GM23338 (cell line): ENCODE results near the gene ZBTB39. TPM values are rescaled to one million over a fixed set of nuclear protein-coding genes. Genes with fewer than 3 reads are reported as not detected.

Experiments
- ATAC-seq: fragments of 200-7000 bp; cut with Tn5 transposase; 3 replicates; pipeline ENCODE4 v1.9.1; 2020
- DNase-seq: peaks from one replicate; pipeline ENCODE4 v3.0.0-alpha.2; 2015; ENCODE audit warnings: low spot score
- H2AFZ ChIP-seq: fragments of 200-600 bp; sonication (generic); 2 replicates; pipeline ENCODE4 v1.8.0; 2016; ENCODE audit warnings: antibody characterized with exemption, mild to moderate bottlenecking, moderate library complexity
- H3F3A ChIP-seq: fragments of 200-600 bp; sonication (generic); replicated peaks from 2 replicates; pipeline ENCODE4 v1.8.0; 2017; ENCODE audit warnings: antibody characterized with exemption, mixed run types, low read depth
- H3K27ac ChIP-seq: fragments of 200-600 bp; sonication (generic); 2 replicates; pipeline ENCODE4 v1.6.1; 2016; ENCODE audit warnings: low read depth
- H3K27me3 ChIP-seq: fragments of 200-600 bp; sonication (generic); 2 replicates; pipeline ENCODE4 v1.8.0; 2016; ENCODE audit warnings: mild to moderate bottlenecking, mixed run types, moderate library complexity; ENCODE audit not compliant: insufficient read depth
- H3K36me3 ChIP-seq: fragments of 200-600 bp; sonication (generic); 2 replicates; pipeline ENCODE4 v1.8.0; 2016; ENCODE audit warnings: mild to moderate bottlenecking; ENCODE audit not compliant: insufficient read depth
- H3K4me1 ChIP-seq: fragments of 200-600 bp; sonication (generic); 2 replicates; pipeline ENCODE4 v1.8.0; 2016; ENCODE audit warnings: mild to moderate bottlenecking, moderate library complexity; ENCODE audit not compliant: insufficient read depth
- H3K4me2 ChIP-seq: fragments of 200-600 bp; sonication (generic); 2 replicates; pipeline ENCODE4 v1.7.1; 2017; ENCODE audit warnings: mixed run types
- H3K4me3 ChIP-seq: fragments of 200-600 bp; sonication (generic); 2 replicates; pipeline ENCODE4 v1.6.1; 2016; ENCODE audit warnings: mixed run types
- H3K79me2 ChIP-seq: fragments of 200-600 bp; sonication (generic); replicated peaks from 2 replicates; pipeline ENCODE4 v1.8.0; 2017; ENCODE audit warnings: mild to moderate bottlenecking; ENCODE audit not compliant: insufficient read depth
- H3K9me2 ChIP-seq: fragments of 200-600 bp; sonication (generic); 2 replicates; pipeline ENCODE4 v1.8.0; 2017; ENCODE audit not compliant: insufficient read depth
- H4K20me1 ChIP-seq: fragments of 200-600 bp; sonication (generic); replicated peaks from 2 replicates; pipeline ENCODE4 v1.8.0; 2017; ENCODE audit warnings: mild to moderate bottlenecking; ENCODE audit not compliant: insufficient read depth
- H3K27ac Mint-ChIP-seq: 2 replicates; pipeline ENCODE4 v1.8.0; 2020; ENCODE audit warnings: inconsistent platforms, mild to moderate bottlenecking, moderate library complexity, mixed read lengths
- H3K27me3 Mint-ChIP-seq: 3 replicates; pipeline ENCODE4 v1.8.0; 2022; ENCODE audit warnings: low read depth, mild to moderate bottlenecking, moderate library complexity, mixed read lengths, inconsistent platforms; ENCODE audit not compliant: insufficient read depth, poor library complexity
- H3K36me3 Mint-ChIP-seq: 3 replicates; pipeline ENCODE4 v1.8.0; 2021; ENCODE audit warnings: low read depth, mild to moderate bottlenecking, inconsistent platforms, moderate library complexity, mixed read lengths
- H3K4me1 Mint-ChIP-seq: 3 replicates; pipeline ENCODE4 v1.8.0; 2020; ENCODE audit warnings: mild to moderate bottlenecking, inconsistent platforms, mixed read lengths
- H3K4me3 Mint-ChIP-seq: 3 replicates; pipeline ENCODE4 v1.8.0; 2021; ENCODE audit warnings: moderate library complexity, mild to moderate bottlenecking, inconsistent platforms, mixed read lengths
- H3K9me3 Mint-ChIP-seq: 3 replicates; pipeline ENCODE4 v1.8.0; 2020; ENCODE audit warnings: moderate library complexity, mild to moderate bottlenecking, inconsistent platforms, mixed read lengths
- CREB1 ChIP-seq: fragments of 250-450 bp; sonication (Bioruptor Pico); IDR thresholded peaks from 2 replicates; pipeline ENCODE4 v1.5.0; 2020; ENCODE audit warnings: low read depth, mild to moderate bottlenecking, moderate library complexity
- EZH2 ChIP-seq: fragments of 200-600 bp; sonication (generic); IDR thresholded peaks from one replicate; pipeline ENCODE4 v1.8.0; 2017; ENCODE audit warnings: antibody characterized with exemption, mild to moderate bottlenecking, low read depth; ENCODE audit not compliant: unreplicated experiment
- EZH2phosphoT487 ChIP-seq: fragments of 200-600 bp; sonication (generic); IDR thresholded peaks from one replicate; pipeline ENCODE4 v1.8.1; 2018; ENCODE audit warnings: antibody characterized with exemption; ENCODE audit not compliant: unreplicated experiment
- JUNB ChIP-seq: IDR thresholded peaks from one replicate; pipeline ENCODE4 v1.6.1; 2016; ENCODE audit warnings: antibody characterized with exemption; ENCODE audit not compliant: unreplicated experiment
- NANOG ChIP-seq: IDR thresholded peaks from 2 replicates; pipeline ENCODE4 v1.6.1; 2016; ENCODE audit warnings: antibody characterized with exemption, borderline replicate concordance
- POLR2AphosphoS5 ChIP-seq: IDR thresholded peaks from 2 replicates; pipeline ENCODE4 v1.6.1; 2016; ENCODE audit warnings: antibody characterized with exemption, low read depth
- STAT1 ChIP-seq: IDR thresholded peaks from one replicate; pipeline ENCODE4 v1.6.1; 2016; ENCODE audit warnings: antibody characterized with exemption; ENCODE audit not compliant: unreplicated experiment
- ZNF331 ChIP-seq: fragments of 250-450 bp; sonication (Bioruptor Pico); IDR thresholded peaks from 2 replicates; pipeline ENCODE4 v1.5.0; 2020; ENCODE audit warnings: low read depth, mild to moderate bottlenecking, moderate library complexity
- polyA plus RNA-seq: library from polyadenylated mRNA; unstranded; fragments of >200 nt; fragmentation: Nextera tagmentation; extraction: Ambion mirVana; gene quantifications from 2 replicates; pipeline ENCODE4 v1.2.1, GENCODE V29; 2016
- total RNA-seq: library from RNA; depleted of rRNA; stranded (reverse); fragments of >200 nt; shearing (Covaris generic); gene quantifications from 2 replicates; pipeline ENCODE4 v1.2.3, GENCODE V29; 2014
- TF ChIP-seq, protein P1 (sequence below): IDR thresholded peaks from one replicate; pipeline ENCODE4 v1.6.1; 2018; ENCODE audit warnings: antibody characterized with exemption; ENCODE audit not compliant: unreplicated experiment
- TF ChIP-seq, protein P2 (sequence below): IDR thresholded peaks from 2 replicates; pipeline ENCODE4 v1.6.1; 2016; ENCODE audit warnings: antibody characterized with exemption
- TF ChIP-seq, protein P3 (sequence below): fragments of 250-450 bp; sonication (Bioruptor Pico); IDR thresholded peaks from 2 replicates; pipeline ENCODE4 v1.5.0; 2020; ENCODE audit warnings: mild to moderate bottlenecking, moderate library complexity

The ZBTB39 gene
- total and polyA plus RNA-seq, 2 experiments from 2014 or later, result 6.6 to 26.7 TPM

DNA sequence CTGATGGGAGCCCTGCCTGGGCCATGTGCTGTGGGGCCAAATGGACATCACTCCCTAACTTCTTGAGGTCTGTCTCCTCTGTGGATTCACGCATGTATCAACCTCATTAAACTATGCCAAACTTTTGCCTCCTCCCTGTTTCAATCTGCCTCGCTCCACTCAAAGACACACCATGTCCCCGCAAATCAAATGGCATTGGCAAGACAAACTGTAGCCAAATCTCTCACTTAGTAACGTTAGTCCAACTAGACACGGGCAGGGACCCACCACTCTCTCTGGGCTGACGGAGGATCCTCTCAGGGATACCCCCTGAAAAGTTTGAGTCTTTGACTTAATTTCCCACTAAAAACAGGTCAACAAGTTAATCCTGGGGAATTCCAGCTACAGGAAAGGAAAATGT is 8.0 kb downstream of the ZBTB39 start:
- H4K20me1 ChIP-seq, result peaks cover 15% of the 10 kb centered on the region

More for the DNA sequence above, 8.0 kb downstream of the ZBTB39 start:
- Mint-ChIP-seq H3K4me1 (peaks cover 5% of the 10 kb centered on the region), H3K4me3 (no peak overlapping the region), H3K9me3 (no peaks in the 10 kb centered on the region), H3K27me3 (peaks cover 8% of the 10 kb centered on the region), H3K36me3 (peaks cover 47% of the 10 kb centered on the region), H3K27ac (no peak overlapping the region)
- Histone ChIP-seq H3F3A (no peaks in the 10 kb centered on the region), H3K9me2 (no peaks in the 10 kb centered on the region), H2AFZ (no peak overlapping the region), H3K4me3 (no peak overlapping the region), H3K27me3 (no peaks in the 10 kb centered on the region), H3K27ac (no peak overlapping the region), H3K36me3 (peaks cover 13% of the 10 kb centered on the region), H3K4me2 (no peak overlapping the region), H3K4me1 (no peaks in the 10 kb centered on the region; the same call in 1 of the 2 replicates), H3K79me2 (peaks cover 33% of the 10 kb centered on the region)
- no peak for DNase-seq
- TF ChIP-seq ZNF331, result no peak
- TF ChIP-seq JUNB, result no peak
- TF ChIP-seq, protein P1, sequence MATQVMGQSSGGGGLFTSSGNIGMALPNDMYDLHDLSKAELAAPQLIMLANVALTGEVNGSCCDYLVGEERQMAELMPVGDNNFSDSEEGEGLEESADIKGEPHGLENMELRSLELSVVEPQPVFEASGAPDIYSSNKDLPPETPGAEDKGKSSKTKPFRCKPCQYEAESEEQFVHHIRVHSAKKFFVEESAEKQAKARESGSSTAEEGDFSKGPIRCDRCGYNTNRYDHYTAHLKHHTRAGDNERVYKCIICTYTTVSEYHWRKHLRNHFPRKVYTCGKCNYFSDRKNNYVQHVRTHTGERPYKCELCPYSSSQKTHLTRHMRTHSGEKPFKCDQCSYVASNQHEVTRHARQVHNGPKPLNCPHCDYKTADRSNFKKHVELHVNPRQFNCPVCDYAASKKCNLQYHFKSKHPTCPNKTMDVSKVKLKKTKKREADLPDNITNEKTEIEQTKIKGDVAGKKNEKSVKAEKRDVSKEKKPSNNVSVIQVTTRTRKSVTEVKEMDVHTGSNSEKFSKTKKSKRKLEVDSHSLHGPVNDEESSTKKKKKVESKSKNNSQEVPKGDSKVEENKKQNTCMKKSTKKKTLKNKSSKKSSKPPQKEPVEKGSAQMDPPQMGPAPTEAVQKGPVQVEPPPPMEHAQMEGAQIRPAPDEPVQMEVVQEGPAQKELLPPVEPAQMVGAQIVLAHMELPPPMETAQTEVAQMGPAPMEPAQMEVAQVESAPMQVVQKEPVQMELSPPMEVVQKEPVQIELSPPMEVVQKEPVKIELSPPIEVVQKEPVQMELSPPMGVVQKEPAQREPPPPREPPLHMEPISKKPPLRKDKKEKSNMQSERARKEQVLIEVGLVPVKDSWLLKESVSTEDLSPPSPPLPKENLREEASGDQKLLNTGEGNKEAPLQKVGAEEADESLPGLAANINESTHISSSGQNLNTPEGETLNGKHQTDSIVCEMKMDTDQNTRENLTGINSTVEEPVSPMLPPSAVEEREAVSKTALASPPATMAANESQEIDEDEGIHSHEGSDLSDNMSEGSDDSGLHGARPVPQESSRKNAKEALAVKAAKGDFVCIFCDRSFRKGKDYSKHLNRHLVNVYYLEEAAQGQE, result no peak
- TF ChIP-seq EZH2phosphoT487, result no peak
- TF ChIP-seq, protein P2, sequence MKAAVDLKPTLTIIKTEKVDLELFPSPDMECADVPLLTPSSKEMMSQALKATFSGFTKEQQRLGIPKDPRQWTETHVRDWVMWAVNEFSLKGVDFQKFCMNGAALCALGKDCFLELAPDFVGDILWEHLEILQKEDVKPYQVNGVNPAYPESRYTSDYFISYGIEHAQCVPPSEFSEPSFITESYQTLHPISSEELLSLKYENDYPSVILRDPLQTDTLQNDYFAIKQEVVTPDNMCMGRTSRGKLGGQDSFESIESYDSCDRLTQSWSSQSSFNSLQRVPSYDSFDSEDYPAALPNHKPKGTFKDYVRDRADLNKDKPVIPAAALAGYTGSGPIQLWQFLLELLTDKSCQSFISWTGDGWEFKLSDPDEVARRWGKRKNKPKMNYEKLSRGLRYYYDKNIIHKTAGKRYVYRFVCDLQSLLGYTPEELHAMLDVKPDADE, result no peak
- no peak for TF ChIP-seq NANOG
- no peak for TF ChIP-seq CREB1 (CRISPR knock-in tag)
- TF ChIP-seq, protein P3, sequence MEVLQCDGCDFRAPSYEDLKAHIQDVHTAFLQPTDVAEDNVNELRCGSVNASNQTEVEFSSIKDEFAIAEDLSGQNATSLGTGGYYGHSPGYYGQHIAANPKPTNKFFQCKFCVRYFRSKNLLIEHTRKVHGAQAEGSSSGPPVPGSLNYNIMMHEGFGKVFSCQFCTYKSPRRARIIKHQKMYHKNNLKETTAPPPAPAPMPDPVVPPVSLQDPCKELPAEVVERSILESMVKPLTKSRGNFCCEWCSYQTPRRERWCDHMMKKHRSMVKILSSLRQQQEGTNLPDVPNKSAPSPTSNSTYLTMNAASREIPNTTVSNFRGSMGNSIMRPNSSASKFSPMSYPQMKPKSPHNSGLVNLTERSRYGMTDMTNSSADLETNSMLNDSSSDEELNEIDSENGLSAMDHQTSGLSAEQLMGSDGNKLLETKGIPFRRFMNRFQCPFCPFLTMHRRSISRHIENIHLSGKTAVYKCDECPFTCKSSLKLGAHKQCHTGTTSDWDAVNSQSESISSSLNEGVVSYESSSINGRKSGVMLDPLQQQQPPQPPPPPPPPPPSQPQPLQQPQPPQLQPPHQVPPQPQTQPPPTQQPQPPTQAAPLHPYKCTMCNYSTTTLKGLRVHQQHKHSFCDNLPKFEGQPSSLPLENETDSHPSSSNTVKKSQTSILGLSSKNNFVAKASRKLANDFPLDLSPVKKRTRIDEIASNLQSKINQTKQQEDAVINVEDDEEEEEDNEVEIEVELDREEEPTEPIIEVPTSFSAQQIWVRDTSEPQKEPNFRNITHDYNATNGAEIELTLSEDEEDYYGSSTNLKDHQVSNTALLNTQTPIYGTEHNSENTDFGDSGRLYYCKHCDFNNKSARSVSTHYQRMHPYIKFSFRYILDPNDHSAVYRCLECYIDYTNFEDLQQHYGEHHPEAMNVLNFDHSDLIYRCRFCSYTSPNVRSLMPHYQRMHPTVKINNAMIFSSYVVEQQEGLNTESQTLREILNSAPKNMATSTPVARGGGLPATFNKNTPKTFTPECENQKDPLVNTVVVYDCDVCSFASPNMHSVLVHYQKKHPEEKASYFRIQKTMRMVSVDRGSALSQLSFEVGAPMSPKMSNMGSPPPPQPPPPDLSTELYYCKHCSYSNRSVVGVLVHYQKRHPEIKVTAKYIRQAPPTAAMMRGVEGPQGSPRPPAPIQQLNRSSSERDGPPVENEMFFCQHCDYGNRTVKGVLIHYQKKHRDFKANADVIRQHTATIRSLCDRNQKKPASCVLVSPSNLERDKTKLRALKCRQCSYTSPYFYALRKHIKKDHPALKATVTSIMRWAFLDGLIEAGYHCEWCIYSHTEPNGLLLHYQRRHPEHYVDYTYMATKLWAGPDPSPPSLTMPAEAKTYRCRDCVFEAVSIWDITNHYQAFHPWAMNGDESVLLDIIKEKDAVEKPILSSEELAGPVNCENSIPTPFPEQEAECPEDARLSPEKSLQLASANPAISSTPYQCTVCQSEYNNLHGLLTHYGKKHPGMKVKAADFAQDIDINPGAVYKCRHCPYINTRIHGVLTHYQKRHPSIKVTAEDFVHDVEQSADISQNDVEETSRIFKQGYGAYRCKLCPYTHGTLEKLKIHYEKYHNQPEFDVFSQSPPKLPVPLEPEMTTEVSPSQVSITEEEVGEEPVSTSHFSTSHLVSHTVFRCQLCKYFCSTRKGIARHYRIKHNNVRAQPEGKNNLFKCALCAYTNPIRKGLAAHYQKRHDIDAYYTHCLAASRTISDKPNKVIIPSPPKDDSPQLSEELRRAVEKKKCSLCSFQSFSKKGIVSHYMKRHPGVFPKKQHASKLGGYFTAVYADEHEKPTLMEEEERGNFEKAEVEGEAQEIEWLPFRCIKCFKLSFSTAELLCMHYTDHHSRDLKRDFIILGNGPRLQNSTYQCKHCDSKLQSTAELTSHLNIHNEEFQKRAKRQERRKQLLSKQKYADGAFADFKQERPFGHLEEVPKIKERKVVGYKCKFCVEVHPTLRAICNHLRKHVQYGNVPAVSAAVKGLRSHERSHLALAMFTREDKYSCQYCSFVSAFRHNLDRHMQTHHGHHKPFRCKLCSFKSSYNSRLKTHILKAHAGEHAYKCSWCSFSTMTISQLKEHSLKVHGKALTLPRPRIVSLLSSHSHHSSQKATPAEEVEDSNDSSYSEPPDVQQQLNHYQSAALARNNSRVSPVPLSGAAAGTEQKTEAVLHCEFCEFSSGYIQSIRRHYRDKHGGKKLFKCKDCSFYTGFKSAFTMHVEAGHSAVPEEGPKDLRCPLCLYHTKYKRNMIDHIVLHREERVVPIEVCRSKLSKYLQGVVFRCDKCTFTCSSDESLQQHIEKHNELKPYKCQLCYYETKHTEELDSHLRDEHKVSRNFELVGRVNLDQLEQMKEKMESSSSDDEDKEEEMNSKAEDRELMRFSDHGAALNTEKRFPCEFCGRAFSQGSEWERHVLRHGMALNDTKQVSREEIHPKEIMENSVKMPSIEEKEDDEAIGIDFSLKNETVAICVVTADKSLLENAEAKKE (CRISPR knock-in tag), result no peak
- TF ChIP-seq STAT1, result no peak
- TF ChIP-seq EZH2, result no peak
- no peak for TF ChIP-seq POLR2AphosphoS5
- ATAC-seq, result no peak
